HG03342 (cell line): ENCODE measurements around the gene AHNAK.
"Not testable (repeated sequence)": the region's sequence is repeated elsewhere in the genome, so short reads cannot be mapped to it uniquely, and the experiment has no call there.

Experiments used
- ATAC-seq: cut with Tn5 transposase; IDR thresholded peaks from one replicate; pipeline ENCODE4 v1.9.1; 2021; ENCODE audit warnings: mild to moderate bottlenecking, moderate library complexity; ENCODE audit not compliant: unreplicated experiment

The AHNAK gene

GRCh38 chr11:62553839-62554361 is 7.3 kb upstream of the AHNAK start:
- ATAC-seq, result no peak

- no peak for ATAC-seq
Observed at GRCh38 chr11:62553080-62553838, 6.7 kb upstream of the AHNAK start.

GRCh38 chr11:62552485-62553079 is 6.0 kb upstream of the AHNAK start:
- no peak for ATAC-seq

DNA sequence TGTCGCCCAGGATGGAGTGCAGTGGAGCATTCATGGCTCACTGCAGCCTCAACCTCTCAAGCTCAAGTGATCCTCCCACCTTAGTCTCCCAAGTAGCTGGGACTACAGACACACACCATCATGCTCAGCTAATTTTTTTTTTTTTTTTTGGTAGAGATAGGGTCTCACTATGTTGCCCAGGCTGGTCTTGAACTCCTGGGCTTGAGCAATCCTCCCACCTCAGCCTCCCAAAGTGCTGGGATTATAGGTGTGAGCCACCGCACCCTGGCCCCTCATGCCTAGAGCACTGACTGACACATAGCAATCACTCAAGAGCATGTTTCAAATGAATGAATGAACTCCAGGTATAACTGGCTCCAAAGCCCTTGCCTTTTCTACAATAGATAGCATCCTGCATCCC is 3.9 kb upstream of the AHNAK start:
- not testable (repeated sequence) for ATAC-seq

- no peak for ATAC-seq
Observed at GRCh38 chr11:62548545-62549335, 2.1 kb upstream of the AHNAK start.

- no peak for ATAC-seq
Observed at GRCh38 chr11:62547691-62548281, 1.2 kb upstream of the AHNAK start.

DNA sequence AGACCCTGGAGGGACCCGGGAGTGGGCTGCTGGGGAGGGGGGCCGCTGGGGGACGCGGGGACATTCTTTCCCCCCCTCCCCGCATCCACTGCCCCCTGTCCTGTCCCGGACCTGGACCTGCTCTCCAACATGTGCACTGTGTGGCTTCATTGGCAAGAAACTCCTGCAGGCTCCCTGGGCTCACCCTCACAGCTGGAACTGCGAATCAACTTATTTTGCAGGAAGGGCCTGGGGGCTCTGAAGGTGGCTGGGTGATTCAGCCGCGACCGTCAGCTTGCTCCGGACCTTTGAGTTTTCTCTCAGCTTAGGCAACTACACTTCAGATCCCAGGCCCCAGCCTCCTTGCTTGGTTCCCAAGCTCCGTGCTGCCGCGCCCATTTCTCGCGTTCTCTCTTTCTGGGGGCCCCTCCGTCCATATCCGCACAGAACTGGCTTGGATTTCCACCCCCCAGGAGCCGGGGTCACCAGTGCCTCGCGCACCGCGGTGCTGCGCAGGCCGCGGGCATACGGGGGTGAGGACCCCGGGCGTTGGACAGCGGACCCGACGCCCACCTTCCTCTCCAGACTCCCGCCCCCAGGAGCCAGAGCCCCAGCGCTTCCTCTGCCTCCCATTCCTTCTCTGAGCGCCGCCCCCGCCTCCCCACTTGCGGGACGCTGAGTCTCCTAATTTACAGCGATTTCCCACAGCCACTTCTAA is 471 bp upstream of the AHNAK start:
- ATAC-seq, result no peak

DNA sequence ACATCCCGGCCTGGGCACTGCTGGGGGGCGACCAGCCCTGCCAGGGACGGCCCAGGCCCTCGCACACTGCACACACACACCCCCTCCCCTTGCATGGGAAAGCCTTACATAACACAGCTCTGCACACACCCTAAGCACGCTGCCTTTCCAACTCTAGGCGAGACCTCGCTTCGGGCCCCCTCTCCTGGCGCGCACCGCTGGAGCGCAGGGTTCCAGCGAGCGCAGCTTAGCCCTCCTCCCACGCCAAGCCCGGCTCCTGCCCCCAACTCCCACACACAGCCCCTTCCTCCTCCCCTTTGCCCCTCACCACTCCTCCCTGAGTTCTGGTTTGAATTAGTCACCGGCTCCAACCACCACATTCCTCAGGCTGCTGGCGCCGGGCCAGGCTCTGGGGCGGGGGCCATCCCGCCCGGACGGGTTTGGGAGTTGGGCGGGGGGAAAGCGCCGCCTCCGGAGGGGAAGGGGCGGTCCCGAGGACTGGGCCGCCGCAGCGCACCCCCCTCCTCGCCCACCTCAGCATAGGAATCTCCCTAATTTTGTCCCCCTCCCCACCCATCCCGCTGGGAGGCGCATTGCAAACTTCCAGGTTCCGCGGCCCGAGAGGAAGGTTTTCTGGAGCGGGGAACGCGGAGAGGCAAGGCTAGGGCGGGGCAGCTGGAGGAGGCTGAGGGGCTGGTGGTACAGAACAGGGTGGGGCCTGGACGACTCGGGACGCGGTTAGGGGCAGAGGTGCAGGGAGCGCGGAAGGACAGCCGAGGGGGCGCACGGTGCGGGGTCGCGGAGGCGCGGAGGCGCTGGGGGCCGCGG is 966 bp downstream of the AHNAK start:
- no peak for ATAC-seq

GRCh38 chr11:62544581-62545436 is 1.8 kb downstream of the AHNAK start:
- no peak for ATAC-seq

DNA sequence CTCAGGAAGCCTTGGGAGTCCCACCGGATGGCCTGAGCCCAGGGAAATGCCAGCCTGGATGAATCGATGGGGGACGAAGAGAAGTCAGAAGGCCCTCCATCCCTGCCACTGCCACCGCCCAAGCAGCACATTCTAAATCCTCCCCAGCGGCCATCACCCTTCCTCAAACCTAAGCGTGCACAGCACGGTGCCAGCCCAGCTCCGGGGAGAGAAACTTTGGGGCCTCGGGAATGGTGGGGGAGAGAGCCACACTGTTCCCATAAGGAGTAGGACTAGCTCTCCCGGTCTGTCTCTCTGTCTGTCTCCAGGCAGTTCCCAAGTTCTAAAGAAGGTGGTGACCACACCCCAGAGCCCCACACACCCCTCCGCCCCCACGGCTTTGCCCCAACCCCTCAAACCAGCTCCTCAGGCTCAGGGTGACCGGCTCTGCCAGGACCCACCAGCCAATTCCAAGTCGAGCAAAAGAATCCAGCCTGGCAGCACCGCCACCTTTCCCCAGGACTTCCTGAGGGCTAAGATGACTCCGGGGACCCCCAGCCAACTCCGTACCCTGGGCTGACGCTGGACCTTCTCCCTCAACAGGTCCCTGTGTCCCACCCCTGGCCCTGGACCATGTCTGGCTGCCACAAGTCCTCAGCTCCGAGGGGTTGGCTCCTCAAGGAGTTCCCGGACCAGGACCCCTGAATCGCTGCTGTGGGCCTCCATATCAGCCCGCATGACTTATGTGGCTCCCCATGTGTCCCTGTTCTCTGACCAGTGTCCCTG is 2.7 kb downstream of the AHNAK start:
- no peak for ATAC-seq

DNA sequence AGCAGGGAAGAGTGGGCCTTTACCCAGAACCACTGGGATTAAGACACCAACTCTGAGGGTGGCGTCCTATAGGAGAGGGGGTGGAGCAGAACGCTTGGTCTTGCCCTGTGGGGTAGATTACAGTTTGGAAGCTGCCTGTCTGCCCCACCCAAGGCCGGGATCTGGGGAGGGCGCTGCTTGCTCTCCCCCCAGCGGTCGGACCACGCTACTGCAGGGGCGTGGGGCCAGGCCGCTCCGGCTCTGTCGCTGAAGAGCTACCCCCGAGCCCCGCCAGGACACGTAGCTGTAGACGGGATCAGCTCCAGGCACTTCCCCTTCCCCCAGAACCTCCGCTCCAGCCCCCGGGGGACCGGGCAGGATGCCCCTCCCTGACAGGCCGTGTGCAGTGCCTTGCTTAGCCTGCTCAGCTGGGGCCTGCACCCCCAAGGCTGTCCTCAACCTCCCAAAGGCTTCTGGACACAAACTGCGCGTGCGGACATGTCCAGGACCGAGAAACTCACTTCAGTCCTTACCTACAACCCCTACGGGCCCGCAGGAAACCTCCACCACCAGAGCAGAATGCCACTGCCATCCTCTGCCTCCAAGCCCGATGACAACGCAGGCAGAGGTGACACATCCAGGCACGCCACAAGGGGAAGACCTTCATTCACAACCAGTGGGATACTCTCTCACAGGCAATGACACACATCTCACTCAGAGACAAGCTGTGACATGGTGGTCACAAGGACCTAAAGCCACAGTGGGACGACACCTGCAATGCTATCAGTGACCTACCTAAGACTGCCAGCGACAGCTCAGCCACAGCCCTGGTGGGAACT is 3.6 kb downstream of the AHNAK start:
- peak; percentile 24 for ATAC-seq

- ATAC-seq, result no peak
Observed at GRCh38 chr11:62542111-62542745, 4.4 kb downstream of the AHNAK start.

DNA sequence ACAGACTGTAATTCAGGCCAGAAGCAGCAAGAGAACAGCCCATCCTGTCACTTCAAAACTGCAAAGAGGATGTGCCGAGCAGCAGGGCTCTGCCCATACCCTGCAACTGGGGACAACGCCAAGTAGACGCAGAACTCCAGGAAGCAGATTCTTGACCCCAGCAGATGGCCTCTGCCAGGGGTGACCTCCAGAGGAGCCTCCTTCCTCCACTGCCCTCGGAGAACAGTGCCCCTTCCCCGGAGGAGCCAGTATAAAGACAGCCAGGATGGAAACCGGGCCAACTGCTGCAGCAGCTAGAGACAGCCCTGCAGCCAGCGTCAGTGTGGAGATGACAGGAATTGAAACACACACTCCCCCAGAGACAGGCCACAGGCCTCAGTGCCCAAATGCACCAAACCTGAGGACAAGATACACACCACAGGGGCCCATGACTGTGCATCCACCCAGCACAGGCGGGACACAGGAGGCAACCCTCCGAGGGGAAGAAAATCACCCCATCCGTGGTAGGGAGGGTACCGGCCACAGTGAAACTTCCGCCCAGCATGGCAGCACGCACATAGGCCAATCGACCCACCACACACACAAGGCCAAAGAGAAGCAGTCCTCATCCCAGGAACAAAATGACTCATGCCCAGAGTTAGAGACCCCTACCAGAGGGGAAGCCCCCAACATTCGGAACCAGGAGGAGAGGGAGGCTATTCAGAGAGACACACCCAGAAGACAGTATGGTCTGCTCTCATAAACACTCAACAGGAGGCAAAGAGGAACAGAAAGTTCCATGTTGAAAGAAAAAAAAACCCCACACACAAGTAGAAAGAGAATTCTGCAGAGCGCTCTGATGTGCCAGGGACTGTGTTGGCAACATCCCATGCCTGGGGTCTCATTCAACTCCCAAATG is 5.6 kb downstream of the AHNAK start:
- ATAC-seq, result no peak

DNA sequence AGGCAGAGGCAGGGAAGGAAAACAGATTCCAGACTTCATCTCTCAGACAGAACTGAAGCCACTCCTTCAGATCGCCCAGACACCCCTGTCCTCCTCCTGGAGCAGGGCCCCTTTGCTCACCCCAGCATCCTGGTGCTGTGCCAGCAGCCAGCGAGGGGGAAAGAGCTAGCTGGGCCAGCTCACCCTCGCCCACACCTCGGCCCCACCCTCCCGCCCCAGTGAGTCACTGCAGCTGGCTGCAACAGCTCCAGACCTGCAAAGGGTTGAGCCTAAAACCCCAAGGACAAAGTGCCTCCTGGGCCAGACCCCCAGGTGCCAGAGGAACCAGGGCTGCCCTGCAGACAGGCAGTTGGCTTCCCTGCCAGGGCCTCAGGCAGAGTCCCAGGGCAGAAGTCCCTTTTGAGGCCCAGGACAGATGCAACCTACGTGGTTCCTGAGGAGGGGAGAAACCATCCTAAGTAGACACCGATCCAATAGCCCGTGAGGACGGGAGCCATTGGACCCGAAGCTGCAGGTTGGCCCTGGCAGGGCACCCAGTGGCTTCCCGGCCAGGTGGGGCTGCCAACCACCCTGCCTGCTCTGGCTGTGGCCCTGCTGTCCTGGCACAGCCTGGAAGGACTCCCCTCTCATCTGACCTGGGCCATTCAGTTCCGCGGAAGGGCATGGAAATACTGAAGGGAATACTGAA is 7.2 kb downstream of the AHNAK start:
- ATAC-seq, result no peak
